Loucy (cell line): ENCODE results near the gene LATS1.

Source experiments
- H2AFZ ChIP-seq: fragments of 200-600 bp; sonication (generic); 2 replicates; pipeline ENCODE4 v1.6.0; 2016; ENCODE audit warnings: antibody characterized with exemption, mild to moderate bottlenecking, low read length, moderate library complexity
- H3F3A ChIP-seq: fragments of 200-600 bp; 2 replicates; pipeline ENCODE4 v1.6.0; 2016; ENCODE audit warnings: antibody characterized with exemption, low read depth, mild to moderate bottlenecking
- H3K27me3 ChIP-seq: fragments of 200-600 bp; sonication (generic); 2 replicates; pipeline ENCODE4 v1.6.1; 2014; ENCODE audit warnings: low read length, mild to moderate bottlenecking; ENCODE audit not compliant: insufficient read depth, poor library complexity, severe bottlenecking
- H3K36me3 ChIP-seq: fragments of 200-600 bp; sonication (generic); 2 replicates; pipeline ENCODE4 v1.6.1; 2016; ENCODE audit warnings: low read length; ENCODE audit not compliant: insufficient read depth
- H3K4me1 ChIP-seq: fragments of 200-600 bp; sonication (generic); 2 replicates; pipeline ENCODE4 v1.5.1; 2014; ENCODE audit warnings: low read length, mild to moderate bottlenecking; ENCODE audit not compliant: insufficient read depth, poor library complexity, severe bottlenecking
- H3K4me2 ChIP-seq: fragments of 200-600 bp; sonication (generic); 2 replicates; pipeline ENCODE4 v1.6.0; 2014; ENCODE audit warnings: antibody characterized with exemption, low read length, low read depth, mild to moderate bottlenecking; ENCODE audit not compliant: poor library complexity, severe bottlenecking
- H3K4me3 ChIP-seq: fragments of 200-600 bp; sonication (generic); 2 replicates; pipeline ENCODE4 v1.5.1; 2014; ENCODE audit warnings: low read length, mild to moderate bottlenecking, mixed read lengths; ENCODE audit not compliant: poor library complexity, severe bottlenecking
- H3K79me2 ChIP-seq: fragments of 200-600 bp; sonication (generic); 2 replicates; pipeline ENCODE4 v1.6.1; 2014; ENCODE audit warnings: low read length; ENCODE audit not compliant: insufficient read depth
- H3K9ac ChIP-seq: fragments of 200-600 bp; sonication (generic); 2 replicates; pipeline ENCODE4 v1.6.0; 2014; ENCODE audit warnings: mild to moderate bottlenecking, low read depth, low read length, moderate library complexity; ENCODE audit not compliant: poor library complexity, severe bottlenecking
- H3K9me2 ChIP-seq: fragments of 200-600 bp; sonication (generic); replicated peaks from 2 replicates; pipeline ENCODE4 v1.6.1; 2016; ENCODE audit warnings: low read depth, low read length, mixed read lengths
- H3K9me3 ChIP-seq: fragments of 200-600 bp; sonication (generic); 2 replicates; pipeline ENCODE4 v1.6.1; 2014; ENCODE audit warnings: mild to moderate bottlenecking, antibody characterized with exemption, low read length, low read depth; ENCODE audit not compliant: insufficient read depth
- H4K20me1 ChIP-seq: fragments of 200-600 bp; sonication (generic); 2 replicates; pipeline ENCODE4 v1.6.0; 2014; ENCODE audit warnings: antibody characterized with exemption, low read length, mild to moderate bottlenecking; ENCODE audit not compliant: insufficient read depth, poor library complexity, severe bottlenecking
- EZH2phosphoT487 ChIP-seq: fragments of 200-600 bp; IDR thresholded peaks from 2 replicates; pipeline ENCODE4 v1.6.1; 2018; ENCODE audit warnings: antibody characterized with exemption, mild to moderate bottlenecking, moderate library complexity, borderline replicate concordance
- TF ChIP-seq, protein P1 (sequence below): fragments of 200-600 bp; sonication (generic); conservative IDR thresholded peaks from 2 replicates; pipeline ENCODE4 v1.5.1; 2014; ENCODE audit warnings: mild to moderate bottlenecking, antibody characterized with exemption, low read length

The LATS1 gene

DNA sequence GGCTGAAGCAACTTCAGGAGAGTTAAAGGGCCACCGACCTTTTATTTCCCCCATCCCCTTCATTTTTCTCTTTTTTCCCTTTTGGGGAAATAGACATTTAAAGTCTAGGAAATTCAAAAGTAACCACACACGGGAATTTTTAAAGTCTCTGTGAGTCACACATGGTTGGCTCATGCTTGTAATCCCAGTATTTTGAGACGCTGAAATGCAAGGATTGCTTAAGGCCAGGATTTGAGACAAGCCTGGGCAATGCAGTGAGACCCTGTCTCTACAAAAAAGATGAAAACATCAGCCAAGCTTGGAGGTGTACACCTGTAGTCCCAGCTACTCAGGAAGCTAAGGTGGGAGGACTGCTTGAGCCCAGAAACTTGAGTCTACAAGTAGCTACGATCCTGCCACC lies 103.6 kb downstream of the LATS1 start:
- Histone ChIP-seq H3K9me2 (no peaks in the 10 kb centered on the region), H3K79me2 (no peaks in the 10 kb centered on the region), H3K9me3 (peaks cover 3% of the 10 kb centered on the region; the same call in 1 of the 2 replicates)

DNA sequence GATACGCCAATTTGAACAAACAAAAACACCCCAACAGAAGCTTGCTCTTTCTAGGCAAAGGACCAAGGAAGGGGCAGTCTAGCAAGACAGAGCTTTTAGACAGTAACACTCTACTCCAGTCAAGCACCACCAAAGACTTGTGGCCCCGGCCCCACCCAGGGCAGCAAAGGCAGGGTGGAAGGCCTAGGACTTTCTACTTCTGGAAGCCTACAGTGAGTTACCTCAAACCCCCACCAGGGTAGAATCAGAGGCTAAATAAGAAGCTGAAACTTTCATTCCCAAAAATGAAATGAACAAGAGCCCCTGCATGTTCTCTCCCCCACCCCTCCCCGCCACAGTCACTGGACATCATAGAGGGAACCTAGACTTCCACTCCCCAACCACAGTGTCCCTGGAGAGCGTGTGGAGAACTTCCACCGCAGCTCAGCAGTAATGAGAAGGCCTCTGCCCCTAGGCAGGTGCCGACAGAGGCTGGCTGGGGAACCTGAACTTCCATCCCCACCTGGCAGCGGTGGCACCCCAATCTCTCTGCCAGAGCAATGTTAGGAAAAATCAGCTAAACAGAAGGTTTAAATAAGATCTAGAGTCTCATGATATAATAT lies 109.4 kb downstream of the LATS1 start:
- no peaks in the 10 kb centered on the region for H3K9me2 ChIP-seq
- no peak overlapping the region for H2AFZ ChIP-seq
- H3K4me2 ChIP-seq: no peak overlapping the region
- H3K79me2 ChIP-seq: peaks cover 13% of the 10 kb centered on the region; the same call in 1 of the 2 replicates
- H3K4me3 ChIP-seq: no peak overlapping the region
- no peaks in the 10 kb centered on the region for H3F3A ChIP-seq
- no peaks in the 10 kb centered on the region for H4K20me1 ChIP-seq
- H3K9me3 ChIP-seq: peaks cover 2% of the 10 kb centered on the region; the same call in 1 of the 2 replicates
- TF ChIP-seq, protein P1, sequence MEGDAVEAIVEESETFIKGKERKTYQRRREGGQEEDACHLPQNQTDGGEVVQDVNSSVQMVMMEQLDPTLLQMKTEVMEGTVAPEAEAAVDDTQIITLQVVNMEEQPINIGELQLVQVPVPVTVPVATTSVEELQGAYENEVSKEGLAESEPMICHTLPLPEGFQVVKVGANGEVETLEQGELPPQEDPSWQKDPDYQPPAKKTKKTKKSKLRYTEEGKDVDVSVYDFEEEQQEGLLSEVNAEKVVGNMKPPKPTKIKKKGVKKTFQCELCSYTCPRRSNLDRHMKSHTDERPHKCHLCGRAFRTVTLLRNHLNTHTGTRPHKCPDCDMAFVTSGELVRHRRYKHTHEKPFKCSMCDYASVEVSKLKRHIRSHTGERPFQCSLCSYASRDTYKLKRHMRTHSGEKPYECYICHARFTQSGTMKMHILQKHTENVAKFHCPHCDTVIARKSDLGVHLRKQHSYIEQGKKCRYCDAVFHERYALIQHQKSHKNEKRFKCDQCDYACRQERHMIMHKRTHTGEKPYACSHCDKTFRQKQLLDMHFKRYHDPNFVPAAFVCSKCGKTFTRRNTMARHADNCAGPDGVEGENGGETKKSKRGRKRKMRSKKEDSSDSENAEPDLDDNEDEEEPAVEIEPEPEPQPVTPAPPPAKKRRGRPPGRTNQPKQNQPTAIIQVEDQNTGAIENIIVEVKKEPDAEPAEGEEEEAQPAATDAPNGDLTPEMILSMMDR: no peak
- TF ChIP-seq EZH2phosphoT487: no peak
- H3K36me3 ChIP-seq: peaks cover 13% of the 10 kb centered on the region; the same call in 1 of the 2 replicates
- no peaks in the 10 kb centered on the region for H3K27me3 ChIP-seq
- no peaks in the 10 kb centered on the region for H3K4me1 ChIP-seq
- H3K9ac ChIP-seq: no peak overlapping the region

More for the DNA sequence above, 103.6 kb downstream of the LATS1 start:
- Histone ChIP-seq H4K20me1 (no peaks in the 10 kb centered on the region), H3K4me1 (no peaks in the 10 kb centered on the region), H3F3A (no peaks in the 10 kb centered on the region), H3K4me3 (no peak overlapping the region), H3K27me3 (no peaks in the 10 kb centered on the region), H3K9ac (no peak overlapping the region), H2AFZ (no peak overlapping the region), H3K36me3 (peaks cover 38% of the 10 kb centered on the region; the same call in 1 of the 2 replicates), H3K4me2 (no peak overlapping the region)
- TF ChIP-seq EZH2phosphoT487: no peak
- TF ChIP-seq, protein P1: no peak
